Inferior parietal cortex (tissue), 1 donor: Measurements from ENCODE around the gene TSHR.
"Not testable (repeated sequence)": the region's sequence is repeated elsewhere in the genome, so short reads cannot be mapped to it uniquely, and the experiment has no call there.

Experiments used
- DNase-seq: peaks from one replicate; pipeline ENCODE4 v3.0.0-alpha.2; 2016; ENCODE audit errors: extremely low spot score

Gene TSHR

GRCh38 chr14:81068176-81068782 is 112.9 kb downstream of the TSHR start:
- DNase-seq: no peak

- DNase-seq: no peak
Measured at GRCh38 chr14:81070511-81070910, 115.1 kb downstream of the TSHR start.

GRCh38 chr14:81085596-81085995 is 130.2 kb downstream of the TSHR start:
- DNase-seq: no peak

GRCh38 chr14:81087230-81087629 is 131.8 kb downstream of the TSHR start:
- DNase-seq: no peak

- no peak for DNase-seq
Measured at GRCh38 chr14:81091139-81091538, 135.7 kb downstream of the TSHR start.

GRCh38 chr14:81091660-81092059 is 136.2 kb downstream of the TSHR start:
- no peak for DNase-seq

- no peak for DNase-seq
Measured at GRCh38 chr14:81093651-81094050, 138.2 kb downstream of the TSHR start.

- no peak for DNase-seq
Measured at GRCh38 chr14:81095539-81095938, 140.1 kb downstream of the TSHR start.

- no peak for DNase-seq
Measured at GRCh38 chr14:81096656-81097055, 141.2 kb downstream of the TSHR start.

- no peak for DNase-seq
Measured at GRCh38 chr14:81102217-81102616, 146.8 kb downstream of the TSHR start.

GRCh38 chr14:81103443-81103842 is 148.0 kb downstream of the TSHR start:
- DNase-seq: no peak

- no peak for DNase-seq
Measured at GRCh38 chr14:81105378-81105777, 150.0 kb downstream of the TSHR start.

- no peak for DNase-seq
Measured at GRCh38 chr14:81105961-81106360, 150.5 kb downstream of the TSHR start.

GRCh38 chr14:81110186-81110585 is 154.8 kb downstream of the TSHR start:
- no peak for DNase-seq

GRCh38 chr14:81113176-81113575 is 157.8 kb downstream of the TSHR start:
- no peak for DNase-seq

GRCh38 chr14:81113945-81114820 is 158.8 kb downstream of the TSHR start:
- DNase-seq: not testable (repeated sequence)

- no peak for DNase-seq
Measured at GRCh38 chr14:81120501-81120900, 165.1 kb downstream of the TSHR start.

- no peak for DNase-seq
Measured at GRCh38 chr14:81122326-81122725, 166.9 kb downstream of the TSHR start.

GRCh38 chr14:81123811-81124210 is 168.4 kb downstream of the TSHR start:
- DNase-seq: no peak

- no peak for DNase-seq
Measured at GRCh38 chr14:81125536-81125935, 170.1 kb downstream of the TSHR start.

- DNase-seq: no peak
Measured at GRCh38 chr14:81127785-81128184, 172.4 kb downstream of the TSHR start.

- no peak for DNase-seq
Measured at GRCh38 chr14:81129242-81129641, 173.8 kb downstream of the TSHR start.

GRCh38 chr14:81132468-81132867 is 177.0 kb downstream of the TSHR start:
- DNase-seq: no peak
